ENCODE data around the gene TMEM51. TPM values are rescaled to one million over a fixed set of nuclear protein-coding genes. Genes with fewer than 3 reads are reported as not detected.

The TMEM51 gene
- total RNA-seq, 1 experiment from 2014 or later: 10.4 TPM

- DNase-seq (ENCODE audit: low spot score): no peak
- Mint-ChIP-seq H3K27me3 (ENCODE audit: low read depth) (no peaks in the 10 kb centered on the region), H3K9me3 (no peaks in the 10 kb centered on the region), H3K4me3 (no peak overlapping the region), H3K4me1 (peaks cover 62% of the 10 kb centered on the region), H3K36me3 (no peaks in the 10 kb centered on the region), H3K27ac (no peak overlapping the region; the same call in 1 of the 2 replicates)
- ChIA-PET POLR2A (no interaction called here), CTCF (interaction anchor here (0.8 to 2.9 kb wide), 4 partner anchors 49 to 73 kb away, joined by 3 to 10 read pairs (median 6); partner anchors contain the start of gene TMEM51)
- no peak for ATAC-seq
- TF ChIP-seq NR1H2 (CRISPR knock-in tag; IDR thresholded peaks at IDR 0.05) (no peak), CREB1 (CRISPR knock-in tag; IDR thresholded peaks at IDR 0.05) (no peak), ZNF671 (CRISPR knock-in tag; IDR thresholded peaks at IDR 0.05) (no peak), ZNF263 (CRISPR knock-in tag; IDR thresholded peaks at IDR 0.05; ENCODE audit: low read depth) (no peak), TCF7 (CRISPR knock-in tag; IDR thresholded peaks at IDR 0.05; ENCODE audit: low read depth) (no peak), ZSCAN18 (CRISPR knock-in tag; IDR thresholded peaks at IDR 0.05) (no peak), FOXP4 (CRISPR knock-in tag; IDR thresholded peaks at IDR 0.05) (no peak), PRRX2 (CRISPR knock-in tag; IDR thresholded peaks at IDR 0.05) (no peak), RORB (CRISPR knock-in tag; IDR thresholded peaks at IDR 0.05) (no peak), AFF4 (CRISPR knock-in tag; IDR thresholded peaks at IDR 0.05; ENCODE audit: borderline replicate concordance) (no peak), TEAD4 (CRISPR knock-in tag; IDR thresholded peaks at IDR 0.05) (no peak), NR3C1 (CRISPR knock-in tag; conservative IDR thresholded peaks at IDR 0.05; ENCODE audit: low read depth) (no peak), ZNF281 (CRISPR knock-in tag; IDR thresholded peaks at IDR 0.05) (no peak), E2F4 (CRISPR knock-in tag; IDR thresholded peaks at IDR 0.05; ENCODE audit: borderline replicate concordance, low read depth) (no peak), GABPB1 (CRISPR knock-in tag; IDR thresholded peaks at IDR 0.05) (no peak)
Observed at GRCh38 chr1:15201849-15202551, 48.5 kb downstream of the TMEM51 start.
